GM18861 (cell line): ENCODE data around the gene RNU7-1.
A peak's percentile ranks its signal among the peaks of the same experiment; 100 is the strongest.

Source experiments
- ATAC-seq: cut with Tn5 transposase; IDR thresholded peaks from one replicate; pipeline ENCODE4 v1.9.1; 2021; ENCODE audit not compliant: unreplicated experiment

The RNU7-1 gene

GRCh38 chr12:6936636-6937480 is 6.8 kb upstream of the RNU7-1 start:
- ATAC-seq = no peak

GRCh38 chr12:6937481-6938352 is 5.9 kb upstream of the RNU7-1 start:
- ATAC-seq = peak; percentile 87

GRCh38 chr12:6938353-6939190 is 5.0 kb upstream of the RNU7-1 start:
- ATAC-seq = no peak

GRCh38 chr12:6939191-6939540 is 4.5 kb upstream of the RNU7-1 start:
- ATAC-seq = no peak

GRCh38 chr12:6941267-6941666 is 2.3 kb upstream of the RNU7-1 start:
- no peak for ATAC-seq

GRCh38 chr12:6941782-6942181 is 1.8 kb upstream of the RNU7-1 start:
- ATAC-seq = no peak

GRCh38 chr12:6942331-6942665 is 1.3 kb upstream of the RNU7-1 start:
- no peak for ATAC-seq

- ATAC-seq = peak; percentile 21
Observed at GRCh38 chr12:6943389-6943721, 261 bp upstream of the RNU7-1 start.

GRCh38 chr12:6944381-6945186 is 968 bp downstream of the RNU7-1 start:
- ATAC-seq = peak; percentile 40

- ATAC-seq = no peak
Observed at GRCh38 chr12:6945613-6946012, 2.0 kb downstream of the RNU7-1 start.

- ATAC-seq = peak; percentile 18
Observed at GRCh38 chr12:6946033-6946919, 2.7 kb downstream of the RNU7-1 start.

GRCh38 chr12:6946920-6947374 is 3.3 kb downstream of the RNU7-1 start:
- no peak for ATAC-seq

- ATAC-seq = no peak
Observed at GRCh38 chr12:6947615-6948014, 4.0 kb downstream of the RNU7-1 start.

- ATAC-seq = no peak
Observed at GRCh38 chr12:6948873-6949594, 5.4 kb downstream of the RNU7-1 start.

GRCh38 chr12:6950401-6950801 is 6.8 kb downstream of the RNU7-1 start:
- ATAC-seq = no peak

GRCh38 chr12:6950811-6951540 is 7.4 kb downstream of the RNU7-1 start, which contains the start of gene PTPN6:
Gene PTPN6 (plus strand): TSS chr12:6951356. CDS start chr12:6951513, 157 bp downstream.
- peak; percentile 26 for ATAC-seq

- ATAC-seq = no peak
Observed at GRCh38 chr12:6951551-6952120, 8.0 kb downstream of the RNU7-1 start.
